Testis (tissue), 3 donors: ENCODE data around the gene IRS1. TPM values are rescaled to one million over a fixed set of nuclear protein-coding genes. Genes with fewer than 3 reads are reported as not detected.

Source experiments
- DNase-seq: peaks from one replicate; pipeline ENCODE4 v3.0.0-alpha.2; 2019
- H3K27ac ChIP-seq, 2 donors: fragments of 200-600 bp; sonication (generic); one replicate each; pipeline ENCODE4 v1.5.1; 2019
- H3K27me3 ChIP-seq: fragments of 200-600 bp; sonication (generic); one replicate; pipeline ENCODE4 v1.5.1; 2019
- H3K36me3 ChIP-seq: fragments of 200-600 bp; sonication (generic); one replicate; pipeline ENCODE4 v1.5.1; 2017; ENCODE audit warnings: low read depth; ENCODE audit errors: missing control alignments
- H3K4me1 ChIP-seq: fragments of 200-600 bp; sonication (generic); one replicate; pipeline ENCODE4 v1.5.1; 2019
- H3K4me3 ChIP-seq, 2 donors: fragments of 200-600 bp; sonication (generic); one replicate each; pipeline ENCODE4 v1.5.1; 2017 to 2019
- H3K9me3 ChIP-seq: fragments of 200-600 bp; sonication (generic); one replicate; pipeline ENCODE4 v1.5.1; 2017
- POLR2A ChIP-seq: fragments of 450-650 bp; IDR thresholded peaks from one replicate; pipeline ENCODE4 v1.6.1; 2017; ENCODE audit warnings: antibody characterized with exemption, mild to moderate bottlenecking, moderate library complexity
- WGBS, 2 donors: methylation state at CpG; one replicate each; pipeline ENCODE4 v1.1.5; 2018; 5-methylcytosine and 5-hydroxymethylcytosine counted together
- intact Hi-C: fragments of 100-400 bp; cut with DNase I; formaldehyde crosslinking; loops from one replicate; pipeline ENCODE4 v1.15.1; 2023; ENCODE audit warnings: low total_unique reads
- polyA plus RNA-seq: library from polyadenylated mRNA; stranded (reverse); fragments of 350-450 nt; fragmentation: Illumina TruSeq; extraction: RNeasy Lipid Tissue Mini Kit (QIAGEN cat#74804); gene quantifications from one replicate; pipeline ENCODE4 v1.2.3, GENCODE V29; 2014; ENCODE audit warnings: low read depth, low replicate concordance; ENCODE audit not compliant: insufficient read depth
- total RNA-seq, 2 donors: library from RNA; depleted of rRNA; stranded (reverse); fragments of >200 nt; gene quantifications; one replicate each; pipeline ENCODE4 v1.2.3, GENCODE V29; 2016
- TF ChIP-seq, protein P1 (sequence below), 3 experiments: fragments of 450-650 bp in 2 of 3; fragments of 200-600 bp in 1 of 3; sonication (generic) in 1 of 3; IDR thresholded peaks; one replicate each; pipeline ENCODE4 v1.5.1; 2016 to 2019; ENCODE audit warnings: antibody characterized with exemption in 3 of 3, mild to moderate bottlenecking in 2 of 3, moderate library complexity in 1 of 3

The IRS1 gene
- total and polyA plus RNA-seq, 3 donors from 2014 or later, result 3.1 to 5.9 (median 3.1) TPM

DNA sequence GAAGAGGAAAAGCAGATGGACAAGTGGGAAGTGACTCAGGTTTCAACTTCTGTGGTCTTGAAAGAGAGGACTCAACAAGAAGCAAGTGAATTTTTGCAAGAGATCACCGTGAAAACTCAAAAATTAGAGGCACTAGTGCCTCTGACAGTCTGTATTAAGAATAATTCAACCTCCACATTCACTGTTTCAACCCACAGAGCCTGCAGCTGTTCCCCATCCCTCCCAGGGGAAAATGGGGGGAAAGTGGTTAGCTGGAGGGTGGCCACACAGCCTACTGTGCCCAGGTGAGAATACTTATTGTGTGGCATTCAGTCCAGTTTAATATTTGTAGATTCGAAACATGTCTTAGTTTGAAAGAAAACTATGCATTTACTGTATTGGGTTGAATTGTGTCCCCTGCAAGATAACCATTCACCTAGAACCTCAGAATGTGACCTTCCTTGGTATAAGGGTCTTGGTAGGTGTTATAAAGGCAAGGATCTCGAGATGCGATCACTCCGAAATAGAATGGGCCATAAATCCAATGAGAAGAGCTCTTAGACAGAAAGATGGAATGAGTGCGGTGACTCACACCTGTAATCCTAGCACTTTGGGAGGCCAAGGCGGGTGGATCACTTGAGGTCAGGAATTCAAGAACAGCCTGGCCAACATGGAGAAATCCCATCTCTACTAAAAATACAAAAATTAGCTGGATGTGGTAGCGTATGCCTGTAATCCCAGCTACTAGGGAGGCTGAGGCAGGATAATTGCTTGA is 94.3 kb downstream of the IRS1 start:
- WGBS, 2 donors, result 93 to 96% methylated on average over 8 of the region's 8 CpGs
- H3K9me3 ChIP-seq, result no peaks in the 10 kb centered on the region
- DNase-seq, result no peak
- H3K4me3 ChIP-seq, result no peak overlapping the region
- no peaks in the 10 kb centered on the region for H3K4me1 ChIP-seq
- no peaks in the 10 kb centered on the region for H3K36me3 ChIP-seq
- TF ChIP-seq, protein P1, sequence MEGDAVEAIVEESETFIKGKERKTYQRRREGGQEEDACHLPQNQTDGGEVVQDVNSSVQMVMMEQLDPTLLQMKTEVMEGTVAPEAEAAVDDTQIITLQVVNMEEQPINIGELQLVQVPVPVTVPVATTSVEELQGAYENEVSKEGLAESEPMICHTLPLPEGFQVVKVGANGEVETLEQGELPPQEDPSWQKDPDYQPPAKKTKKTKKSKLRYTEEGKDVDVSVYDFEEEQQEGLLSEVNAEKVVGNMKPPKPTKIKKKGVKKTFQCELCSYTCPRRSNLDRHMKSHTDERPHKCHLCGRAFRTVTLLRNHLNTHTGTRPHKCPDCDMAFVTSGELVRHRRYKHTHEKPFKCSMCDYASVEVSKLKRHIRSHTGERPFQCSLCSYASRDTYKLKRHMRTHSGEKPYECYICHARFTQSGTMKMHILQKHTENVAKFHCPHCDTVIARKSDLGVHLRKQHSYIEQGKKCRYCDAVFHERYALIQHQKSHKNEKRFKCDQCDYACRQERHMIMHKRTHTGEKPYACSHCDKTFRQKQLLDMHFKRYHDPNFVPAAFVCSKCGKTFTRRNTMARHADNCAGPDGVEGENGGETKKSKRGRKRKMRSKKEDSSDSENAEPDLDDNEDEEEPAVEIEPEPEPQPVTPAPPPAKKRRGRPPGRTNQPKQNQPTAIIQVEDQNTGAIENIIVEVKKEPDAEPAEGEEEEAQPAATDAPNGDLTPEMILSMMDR (IDR thresholded peaks at IDR 0.05), result no peak
- TF ChIP-seq POLR2A, result no peak
- no peaks in the 10 kb centered on the region for H3K27me3 ChIP-seq
- H3K27ac ChIP-seq, result no peak overlapping the region
- intact Hi-C loops, result no loop called here

DNA sequence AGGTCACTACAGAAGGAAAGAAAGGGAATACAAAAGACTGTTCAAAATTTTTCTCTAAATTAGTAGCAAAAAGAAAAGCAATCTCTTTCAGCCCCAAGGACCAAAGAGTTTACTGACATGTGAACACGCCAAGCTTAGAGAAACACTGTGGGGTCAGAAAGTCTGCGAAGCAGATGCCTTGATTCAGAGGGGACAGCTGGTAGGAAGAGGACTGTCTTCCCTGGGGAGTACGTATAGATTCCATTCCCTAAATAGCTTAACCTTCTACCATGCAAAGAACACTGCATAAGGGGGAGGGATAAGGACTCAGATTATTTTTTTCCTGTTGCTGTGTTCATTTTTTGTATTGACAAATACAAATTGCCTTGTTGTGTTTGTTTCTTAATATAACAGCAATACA is 96.1 kb downstream of the IRS1 start:
- no peak overlapping the region for H3K27ac ChIP-seq
- H3K9me3 ChIP-seq, result no peaks in the 10 kb centered on the region
- intact Hi-C loops, result no loop called here
- DNase-seq, result no peak
- TF ChIP-seq, protein P1 (IDR thresholded peaks at IDR 0.05), result no peak
- no peak for TF ChIP-seq POLR2A
- WGBS, 2 donors, result 83 to 87% methylated on average over 3 of the region's 3 CpGs
- no peaks in the 10 kb centered on the region for H3K4me1 ChIP-seq
- H3K4me3 ChIP-seq, result no peak overlapping the region
- H3K27me3 ChIP-seq, result no peaks in the 10 kb centered on the region
- no peaks in the 10 kb centered on the region for H3K36me3 ChIP-seq

DNA sequence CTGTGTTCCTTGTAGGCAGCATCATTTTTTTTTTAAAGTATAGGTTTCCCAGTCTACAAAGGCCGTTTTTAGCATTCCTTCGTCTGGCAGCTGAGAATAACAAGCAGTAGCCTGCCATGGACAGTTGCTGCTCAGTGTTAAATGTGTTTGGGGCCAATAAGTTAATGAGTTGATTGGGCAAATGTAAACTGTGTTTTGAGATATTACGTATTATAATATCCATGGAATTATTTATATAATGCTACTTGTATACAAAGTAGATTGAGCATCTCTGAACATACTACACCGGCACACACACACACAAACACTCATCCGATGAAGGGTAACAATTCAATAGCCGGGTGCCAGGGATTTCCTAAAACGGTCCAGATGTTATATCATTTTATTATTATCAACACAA is 97.2 kb downstream of the IRS1 start:
- no peaks in the 10 kb centered on the region for H3K36me3 ChIP-seq
- no peak overlapping the region for H3K4me3 ChIP-seq
- intact Hi-C loops, result no loop called here
- no peak overlapping the region for H3K27ac ChIP-seq
- H3K4me1 ChIP-seq, result no peaks in the 10 kb centered on the region
- WGBS, 2 donors, result 80 to 83% methylated on average over 7 of the region's 7 CpGs
- TF ChIP-seq, protein P1 (IDR thresholded peaks at IDR 0.05), result no peak
- no peak for TF ChIP-seq POLR2A
- DNase-seq, result no peak
- no peaks in the 10 kb centered on the region for H3K9me3 ChIP-seq
- no peaks in the 10 kb centered on the region for H3K27me3 ChIP-seq

DNA sequence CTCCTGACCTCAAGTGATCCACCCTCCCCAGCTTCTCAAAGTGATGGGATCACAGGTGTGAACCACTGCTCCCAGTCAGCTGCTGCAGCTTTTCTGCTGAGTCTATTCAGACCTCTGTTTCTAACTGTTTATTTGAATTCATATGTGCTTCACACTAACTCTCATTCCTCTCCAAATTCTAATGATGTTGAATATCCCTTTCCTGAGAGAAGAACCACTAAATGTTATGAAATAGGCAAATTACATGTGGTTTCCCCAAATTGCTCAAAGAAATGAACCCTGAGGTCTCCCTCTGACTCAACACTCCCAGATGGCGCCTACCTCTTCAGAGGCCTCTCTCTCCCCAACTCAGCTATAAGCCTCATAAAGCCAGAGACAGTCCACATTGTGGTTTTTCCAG is 98.6 kb downstream of the IRS1 start:
- intact Hi-C loops, result no loop called here
- Histone ChIP-seq H3K27me3 (no peaks in the 10 kb centered on the region), H3K9me3 (no peaks in the 10 kb centered on the region), H3K4me3 (no peak overlapping the region), H3K4me1 (no peaks in the 10 kb centered on the region), H3K36me3 (no peaks in the 10 kb centered on the region), H3K27ac (no peak overlapping the region)
- WGBS, 2 donors, result 89 to 96% methylated on average over 1 of the region's 1 CpG
- no peak for TF ChIP-seq POLR2A
- TF ChIP-seq, protein P1 (IDR thresholded peaks at IDR 0.05), result no peak
- no peak for DNase-seq

DNA sequence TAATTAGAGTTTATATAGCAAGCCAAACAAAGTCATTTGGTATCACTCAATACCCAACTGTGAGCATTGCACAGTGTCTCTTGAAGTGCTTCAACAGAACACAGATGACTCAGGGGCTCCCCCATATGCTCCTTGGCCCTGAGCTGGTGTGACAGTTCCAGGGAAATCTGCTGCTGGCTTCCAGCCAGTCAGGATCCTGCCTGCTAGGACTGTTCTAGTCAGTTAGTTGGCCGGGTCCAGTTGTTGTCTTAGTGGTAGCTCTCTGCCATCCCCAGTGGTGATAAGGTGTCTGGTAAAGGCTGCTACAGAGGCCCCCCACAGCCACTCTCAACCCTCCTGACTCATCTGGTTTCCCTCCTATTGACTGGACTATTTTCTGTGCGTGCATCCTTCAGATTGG is 100.3 kb downstream of the IRS1 start:
- H3K27ac ChIP-seq, result no peak overlapping the region
- no peak for TF ChIP-seq POLR2A
- TF ChIP-seq, protein P1 (IDR thresholded peaks at IDR 0.05), result no peak
- no peak overlapping the region for H3K4me3 ChIP-seq
- peak; percentile 48 for DNase-seq
- no peaks in the 10 kb centered on the region for H3K36me3 ChIP-seq
- no peaks in the 10 kb centered on the region for H3K27me3 ChIP-seq
- H3K4me1 ChIP-seq, result no peaks in the 10 kb centered on the region
- 73 to 80% methylated on average over 1 to 2 of the region's 2 CpGs for WGBS, 2 donors
- no peaks in the 10 kb centered on the region for H3K9me3 ChIP-seq
- intact Hi-C loops, result no loop called here
